ENCODE results near the gene TAF10. TPM values are rescaled to one million over a fixed set of nuclear protein-coding genes. Genes with fewer than 3 reads are reported as not detected.

Gene TAF10
- total RNA-seq, 2 experiments from 2014 or later = 140 to 156 TPM

Other genes starting within 250 kb of the TAF10 start
- 10 to 100 TPM; 35.5 to 37.1 TPM for gene SMPD1, start 221.7 kb downstream of the TAF10 start, total RNA-seq
- 10 to 100 TPM; 51.7 to 52.4 TPM for gene APBB1, start 193.1 kb downstream of the TAF10 start, total RNA-seq
- gene HPX, start 171.2 kb downstream of the TAF10 start, total RNA-seq = not detected
- 1 to 10 TPM; 5.7 to 7.5 TPM for gene TRIM3, start 138.3 kb downstream of the TAF10 start, total RNA-seq
- gene ARFIP2, start 130.9 kb downstream of the TAF10 start, total RNA-seq = 10 to 100 TPM; 38.6 to 39.8 TPM
- gene TIMM10B, start 130.7 kb downstream of the TAF10 start, total RNA-seq = 10 to 100 TPM; 34.1 to 35.4 TPM
- 10 to 100 TPM; 17.8 to 18.5 TPM for gene DNHD1, start 114.9 kb downstream of the TAF10 start, total RNA-seq
- 10 to 100 TPM; 28.6 to 29.8 TPM for gene RRP8, start 8.6 kb downstream of the TAF10 start, total RNA-seq
- 100 to 1,000 TPM; 195 to 197 TPM for gene ILK, start 8.4 kb downstream of the TAF10 start, total RNA-seq
- gene TPP1, start 7.2 kb upstream of the TAF10 start, total RNA-seq = 10 to 100 TPM; 74.1 to 78.9 TPM
- gene DCHS1, start 43.6 kb upstream of the TAF10 start, total RNA-seq = under 1 TPM; 0.23 to 0.29 TPM
- gene MRPL17, start 71.1 kb upstream of the TAF10 start, total RNA-seq = 10 to 100 TPM; 60.6 to 69.2 TPM
- gene OR2AG2, start 159.8 kb upstream of the TAF10 start, total RNA-seq = under 1 TPM; 0.08 to 0.23 TPM
- not detected for gene OR2AG1, start 170.8 kb upstream of the TAF10 start, total RNA-seq
- under 1 TPM; 0.05 TPM for gene OR6A2, start 187.5 kb upstream of the TAF10 start, total RNA-seq
- gene OR10A5, start 233.5 kb upstream of the TAF10 start, total RNA-seq = not detected